HG03342 (cell line): ENCODE measurements around the gene GRM4.
"Not testable (repeated sequence)": the region's sequence is repeated elsewhere in the genome, so short reads cannot be mapped to it uniquely, and the experiment has no call there.

Experiments
- ATAC-seq: cut with Tn5 transposase; IDR thresholded peaks from one replicate; pipeline ENCODE4 v1.9.1; 2021; ENCODE audit warnings: mild to moderate bottlenecking, moderate library complexity; ENCODE audit not compliant: unreplicated experiment

GRM4 gene

DNA sequence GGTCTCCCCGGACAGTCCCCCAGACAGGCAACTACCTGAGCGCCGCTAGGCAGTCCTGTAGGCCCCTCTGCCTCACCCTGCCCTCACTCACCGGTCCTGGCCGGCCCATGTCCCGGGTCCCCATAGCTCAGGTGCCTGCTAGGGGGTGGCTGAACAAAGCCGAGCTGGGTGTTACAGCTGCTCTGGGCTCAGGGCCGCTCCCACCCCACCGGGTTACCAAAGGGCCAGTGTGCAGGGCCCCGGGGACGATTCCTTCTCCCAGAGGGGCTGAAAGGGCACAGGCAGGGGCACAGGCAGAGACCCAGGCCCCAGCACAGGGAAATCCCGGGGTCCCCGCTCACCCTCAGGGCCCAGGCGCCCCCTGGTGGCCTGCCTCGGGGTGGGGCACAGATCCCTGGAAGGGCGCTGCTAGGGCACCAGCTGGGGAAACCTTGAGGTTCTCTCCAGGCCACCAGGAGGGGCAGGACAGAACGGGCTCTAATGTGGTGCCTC lies 118.4 kb downstream of the GRM4 start:
- ATAC-seq = no peak

DNA sequence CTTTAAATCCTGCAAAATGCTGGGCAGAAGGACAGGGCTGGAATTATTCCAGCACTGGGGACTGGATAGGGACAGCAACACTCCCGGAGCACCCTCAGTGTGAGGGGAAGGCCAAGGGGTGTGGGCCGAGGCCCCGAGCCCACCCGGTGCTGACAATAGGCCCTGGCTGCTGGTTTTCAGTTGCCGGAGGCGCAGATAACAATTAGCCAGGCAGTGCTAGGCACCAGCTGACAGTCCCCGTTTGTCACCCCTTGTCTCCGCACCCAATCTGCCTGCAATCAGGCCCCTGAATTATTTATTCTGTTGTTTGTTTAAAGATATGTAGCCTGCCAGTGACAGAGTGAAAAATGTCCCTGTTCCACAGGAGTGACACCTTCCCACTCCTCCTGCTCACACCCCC lies 120.0 kb downstream of the GRM4 start:
- no peak for ATAC-seq

DNA sequence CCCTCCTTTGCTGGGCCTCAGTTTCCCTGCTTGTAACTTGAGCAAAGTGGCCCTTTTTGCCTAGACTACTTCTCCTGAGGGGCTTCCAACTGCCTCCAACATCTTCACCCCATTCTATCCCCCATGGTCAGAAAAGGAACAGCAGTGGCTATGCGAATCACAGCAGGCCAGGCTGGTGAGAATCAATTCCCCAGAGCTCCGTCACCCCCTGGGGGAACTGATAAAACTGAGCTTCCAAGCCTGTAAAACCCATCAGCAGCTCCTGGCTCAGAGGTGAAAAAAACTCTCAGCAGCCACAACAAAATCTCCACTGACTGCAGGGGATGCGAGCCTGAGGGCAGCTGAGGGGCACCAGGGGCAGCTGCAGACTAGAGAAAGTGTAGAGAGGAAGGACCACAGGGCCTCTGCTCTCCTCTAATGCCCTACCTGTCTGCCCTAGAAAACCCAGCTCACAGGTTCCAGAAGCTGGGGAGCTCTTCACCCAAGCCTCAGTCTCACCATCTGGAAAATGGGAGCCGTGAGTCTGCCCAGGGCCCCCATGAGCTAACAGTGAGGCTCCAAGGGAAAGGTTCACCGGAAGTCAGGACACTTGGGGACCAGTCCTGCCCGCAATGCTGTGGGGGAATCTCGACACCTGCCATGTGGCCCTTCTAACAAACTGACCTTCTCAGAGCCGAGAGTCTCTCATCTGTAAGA lies 120.6 kb downstream of the GRM4 start:
- no peak for ATAC-seq

DNA sequence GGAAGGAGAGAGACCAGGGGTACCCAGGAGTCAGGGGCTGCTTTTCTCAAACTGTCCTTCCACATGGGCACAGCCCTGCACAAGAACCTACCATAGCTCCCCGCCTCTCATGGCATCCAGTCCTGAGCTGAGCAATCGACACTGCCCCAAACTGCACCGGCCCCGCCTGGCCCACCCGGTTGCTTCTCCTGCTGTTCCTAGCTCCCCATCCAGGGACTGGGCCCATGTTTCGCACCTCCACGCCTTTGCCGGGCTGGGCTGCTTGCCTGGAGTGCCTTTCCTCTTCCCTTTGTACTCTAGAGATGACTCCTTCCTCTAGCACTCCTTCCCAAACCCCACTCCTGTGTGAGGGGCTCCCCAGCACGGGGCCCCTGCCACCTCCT lies 123.0 kb downstream of the GRM4 start:
- no peak for ATAC-seq

DNA sequence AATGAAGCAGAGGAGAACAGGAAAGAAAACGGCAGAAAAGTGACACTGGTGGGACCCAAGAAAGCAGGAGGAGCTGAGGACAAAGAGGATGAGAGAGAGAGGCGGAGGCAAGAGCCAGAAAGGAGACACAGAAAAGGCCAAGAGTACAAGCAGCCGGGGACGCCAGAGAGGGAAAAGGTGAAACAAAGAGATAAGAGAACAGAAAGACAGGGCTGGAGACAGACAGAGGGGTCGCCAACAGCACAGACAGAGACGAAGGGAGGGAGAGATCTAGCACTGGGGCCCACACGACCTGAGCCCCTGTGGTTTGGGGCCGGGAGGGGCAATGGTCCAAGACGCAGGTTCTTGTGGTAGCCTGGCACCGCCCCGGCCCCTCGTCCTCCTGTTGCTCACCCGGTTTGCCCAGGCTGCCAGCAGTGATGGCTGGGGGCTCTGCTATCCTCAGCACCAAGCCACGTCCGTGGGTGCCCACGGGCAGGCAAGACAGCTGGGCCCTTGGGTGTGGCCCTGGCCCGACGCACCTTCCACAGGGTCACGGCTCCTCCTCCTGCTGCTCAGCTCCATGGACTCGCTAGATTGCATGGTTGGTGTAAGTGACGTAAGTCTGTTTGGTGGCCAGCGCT lies 123.5 kb downstream of the GRM4 start:
- ATAC-seq = no peak

DNA sequence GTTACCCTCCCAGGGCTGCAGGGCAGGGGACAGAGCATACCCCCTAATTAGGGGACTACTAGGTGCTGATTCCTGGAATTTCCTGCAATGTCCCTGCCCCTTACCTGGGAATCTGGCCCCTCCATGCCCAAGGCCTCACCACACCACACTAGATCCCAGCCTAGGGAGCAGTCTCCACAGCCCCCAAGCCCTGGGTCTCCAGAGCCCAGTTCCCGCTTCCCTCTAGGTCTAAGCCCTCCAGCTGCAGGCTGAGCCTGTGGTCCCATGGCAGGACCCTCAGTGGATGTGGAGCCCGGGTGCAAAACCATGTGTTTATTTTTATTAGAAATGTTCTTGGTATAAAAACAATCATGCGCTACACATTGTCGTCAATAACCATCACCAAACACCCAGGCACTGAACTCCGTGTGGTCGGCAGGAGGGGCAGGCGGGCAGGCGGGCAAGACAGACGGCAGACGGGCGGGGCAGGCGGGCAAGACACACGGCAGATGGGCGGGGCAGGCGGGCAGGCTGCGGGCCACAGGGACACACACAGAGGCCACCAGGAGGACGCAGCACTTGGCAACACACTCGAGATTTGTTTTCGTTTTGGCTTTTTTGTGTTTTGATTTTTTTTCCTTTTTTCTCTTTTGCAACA lies 124.2 kb downstream of the GRM4 start:
- no peak for ATAC-seq

DNA sequence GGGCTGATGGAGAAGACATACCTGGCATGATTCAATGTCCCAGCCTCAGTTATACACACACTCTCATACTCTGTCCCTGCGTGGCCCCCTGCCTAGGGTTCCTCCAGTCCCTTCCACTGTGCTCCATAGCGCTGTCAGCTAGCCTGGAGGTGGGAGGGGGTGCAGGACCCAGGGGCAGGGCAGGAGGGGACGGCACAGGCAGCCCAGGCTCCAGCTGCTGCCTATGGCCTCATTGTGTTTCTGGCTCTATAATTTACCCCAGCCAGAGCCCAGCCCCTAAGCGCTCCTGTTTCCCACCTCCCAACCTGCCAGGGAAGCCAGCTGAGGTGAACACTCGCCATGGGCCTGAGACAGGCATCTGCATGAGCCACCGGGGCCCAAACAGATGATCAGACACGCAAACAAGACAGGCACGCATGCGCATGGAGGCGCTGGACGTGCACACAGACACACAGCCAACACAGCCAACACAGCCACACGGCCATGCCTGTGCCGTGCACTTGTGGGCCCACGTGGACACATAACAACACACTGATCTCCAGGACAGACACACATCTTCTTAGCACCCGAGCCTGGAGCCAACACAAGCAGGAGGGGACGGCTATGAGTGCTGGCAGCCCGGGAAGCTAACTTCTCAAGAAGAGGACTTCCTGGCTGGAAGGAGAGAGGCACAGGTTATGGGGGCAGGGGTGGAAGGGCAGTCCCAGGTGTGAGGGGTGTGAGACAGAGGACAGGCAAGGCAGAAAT lies 124.9 kb downstream of the GRM4 start:
- no peak for ATAC-seq

DNA sequence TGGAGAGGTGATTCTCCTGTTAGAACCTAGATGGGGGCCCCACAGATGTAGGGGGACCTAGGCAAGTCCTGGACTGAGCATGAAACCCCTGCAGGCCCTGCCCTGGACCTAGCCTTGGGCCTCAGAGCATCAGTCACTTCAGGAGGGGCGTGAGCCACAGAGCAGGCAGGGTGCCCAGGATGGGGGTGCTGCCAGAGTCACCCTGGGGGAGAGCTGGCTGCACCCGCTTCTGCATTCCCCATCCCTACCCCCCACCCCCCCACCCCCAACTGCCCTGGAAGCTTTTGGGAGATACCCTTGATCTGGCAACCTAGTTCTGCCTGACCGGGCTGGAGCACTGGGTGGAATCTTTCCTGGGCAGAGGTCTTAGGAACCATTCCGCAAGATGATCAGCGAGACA lies 125.6 kb downstream of the GRM4 start:
- ATAC-seq = no peak

DNA sequence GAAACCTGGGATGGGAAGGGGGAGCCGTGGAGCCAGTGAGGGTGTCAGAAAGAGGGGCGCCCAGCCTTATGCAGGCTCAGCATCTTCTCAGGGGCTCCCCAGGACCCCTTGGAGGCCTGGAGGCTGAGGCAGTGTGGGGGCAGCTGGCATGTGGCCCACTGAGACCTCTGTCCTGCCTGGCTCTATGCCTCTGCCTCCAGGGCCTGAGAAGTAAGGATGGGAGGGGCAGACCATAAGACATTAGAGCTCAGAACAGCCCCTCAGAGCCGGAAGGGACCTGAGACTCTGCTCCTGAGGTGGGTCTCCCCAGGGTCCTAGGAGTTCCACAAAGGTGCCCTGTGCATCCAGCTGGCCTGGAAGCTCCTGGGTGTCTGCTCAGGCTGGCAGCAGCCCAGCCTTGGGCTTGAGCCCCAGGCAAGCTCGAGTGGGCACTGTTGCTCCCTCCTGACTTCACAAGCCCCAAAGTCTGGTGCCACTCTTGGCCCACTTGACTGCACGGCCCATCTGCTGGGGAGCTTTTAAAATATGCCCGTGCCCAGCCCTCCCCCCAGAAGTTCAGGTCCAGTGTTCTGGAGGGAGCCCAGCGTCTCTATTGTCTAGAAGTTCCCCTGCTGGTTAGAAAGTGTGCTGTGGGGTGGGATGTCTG lies 126.8 kb downstream of the GRM4 start:
- ATAC-seq = no peak

DNA sequence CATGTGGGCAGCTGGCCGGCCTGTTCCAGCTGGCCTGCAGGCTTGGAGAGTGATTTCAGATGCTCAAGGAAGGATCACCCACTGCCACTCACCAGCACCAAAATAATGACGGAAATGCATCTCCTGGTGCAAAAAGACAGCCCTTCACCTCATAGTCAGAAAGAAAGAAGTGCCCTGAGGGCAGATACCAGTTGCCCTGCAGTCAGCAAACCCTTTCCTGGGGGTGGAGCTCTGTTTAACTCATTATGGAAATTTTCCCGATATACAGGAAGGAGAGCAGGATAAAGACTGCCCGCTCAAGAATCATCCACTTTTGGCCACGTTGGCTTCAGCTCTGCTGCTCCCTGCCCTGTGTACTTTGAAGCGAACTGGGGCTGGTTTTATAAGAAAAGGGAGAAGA lies 127.9 kb downstream of the GRM4 start:
- ATAC-seq = no peak

DNA sequence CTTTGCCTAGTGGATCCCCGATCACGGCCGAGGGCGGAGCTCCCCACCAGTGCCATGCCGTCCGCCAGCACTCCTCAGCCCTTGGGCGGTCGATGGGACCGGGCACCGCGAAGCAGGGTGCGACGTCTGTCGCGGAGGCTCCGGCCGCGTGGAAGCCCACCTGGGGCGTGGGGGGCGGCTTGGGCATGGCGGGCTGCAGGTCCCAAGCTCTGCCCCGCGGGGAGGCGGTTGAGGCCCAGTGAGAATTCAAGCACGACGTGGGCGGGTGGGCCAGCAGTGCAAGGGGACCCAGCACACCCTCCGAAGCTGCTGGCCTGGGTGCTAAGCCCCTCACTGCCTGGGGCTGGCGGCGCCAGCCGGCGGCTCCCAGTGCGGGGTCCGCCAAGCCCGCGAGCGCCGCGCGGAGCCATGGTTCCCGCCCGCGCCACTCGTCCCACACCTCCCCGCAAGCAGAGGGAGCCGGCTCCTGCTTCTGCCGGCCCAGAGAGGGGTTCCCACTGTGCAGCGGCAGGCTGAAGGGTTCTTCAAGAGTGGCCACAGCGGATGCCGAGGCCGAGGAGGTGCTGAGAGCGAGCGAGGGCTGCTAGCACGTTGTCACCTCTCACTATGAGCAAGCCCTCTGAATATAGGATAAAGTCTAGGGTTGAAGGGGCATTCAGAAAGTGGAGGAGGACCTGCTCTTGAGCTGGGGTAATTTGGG lies 128.6 kb downstream of the GRM4 start:
- ATAC-seq = no peak

DNA sequence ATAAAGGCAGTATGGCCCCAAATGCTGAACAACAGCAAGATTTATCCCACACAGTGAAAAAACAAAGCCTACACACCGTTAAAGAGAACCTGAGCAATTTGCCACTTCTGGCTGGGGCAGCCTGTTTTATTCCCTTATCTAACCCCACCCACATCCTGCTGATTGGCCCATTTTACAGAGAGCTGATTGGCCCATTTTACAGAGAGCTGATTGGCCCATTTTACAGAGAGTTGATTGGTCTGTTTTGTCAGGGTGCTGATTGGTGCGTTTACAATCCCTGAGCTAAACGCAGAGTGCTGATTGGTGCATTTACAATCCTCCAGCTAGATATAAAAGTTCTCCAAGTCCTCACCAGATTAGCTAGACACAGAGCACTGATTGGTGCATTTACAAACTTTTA lies 129.3 kb downstream of the GRM4 start:
- ATAC-seq = not testable (repeated sequence)

DNA sequence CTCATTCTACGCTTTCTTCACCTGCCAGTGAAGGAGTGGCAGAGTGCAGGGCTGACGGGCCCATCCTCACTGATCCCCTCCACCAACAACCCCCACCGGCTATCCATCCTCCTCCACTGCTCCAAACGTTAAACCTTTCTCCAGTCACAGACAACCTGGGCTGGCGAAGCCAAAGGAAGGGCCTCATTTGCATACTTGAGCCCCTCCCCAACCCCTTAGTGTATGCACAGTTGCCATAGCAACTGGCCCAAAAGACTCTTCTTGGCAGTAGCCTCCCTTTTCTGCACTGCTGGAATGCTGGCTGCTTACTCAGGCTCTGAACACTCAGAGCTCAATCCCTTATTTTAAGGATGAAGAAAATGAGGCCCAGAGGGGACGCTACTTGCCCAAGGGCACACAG lies 130.3 kb downstream of the GRM4 start:
- ATAC-seq = no peak

DNA sequence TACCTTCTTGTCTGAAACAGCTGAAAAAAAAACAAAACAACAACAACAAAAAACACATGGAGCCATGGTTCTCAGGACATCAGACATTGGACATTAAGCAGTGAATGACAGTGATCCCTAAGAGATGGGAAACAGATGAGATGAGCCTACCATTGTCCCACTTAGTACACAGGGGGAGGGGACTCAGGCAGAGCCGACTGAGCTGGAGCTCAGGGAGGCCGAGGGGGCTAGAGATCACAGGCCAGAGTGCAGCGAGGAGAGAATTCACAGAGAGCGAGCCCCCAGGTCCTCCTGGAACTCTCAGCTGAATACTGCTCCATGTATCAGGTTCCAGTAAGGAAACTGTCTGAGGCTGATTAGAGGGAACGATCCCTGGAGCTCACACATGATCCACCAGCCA lies 134.6 kb downstream of the GRM4 start:
- no peak for ATAC-seq

DNA sequence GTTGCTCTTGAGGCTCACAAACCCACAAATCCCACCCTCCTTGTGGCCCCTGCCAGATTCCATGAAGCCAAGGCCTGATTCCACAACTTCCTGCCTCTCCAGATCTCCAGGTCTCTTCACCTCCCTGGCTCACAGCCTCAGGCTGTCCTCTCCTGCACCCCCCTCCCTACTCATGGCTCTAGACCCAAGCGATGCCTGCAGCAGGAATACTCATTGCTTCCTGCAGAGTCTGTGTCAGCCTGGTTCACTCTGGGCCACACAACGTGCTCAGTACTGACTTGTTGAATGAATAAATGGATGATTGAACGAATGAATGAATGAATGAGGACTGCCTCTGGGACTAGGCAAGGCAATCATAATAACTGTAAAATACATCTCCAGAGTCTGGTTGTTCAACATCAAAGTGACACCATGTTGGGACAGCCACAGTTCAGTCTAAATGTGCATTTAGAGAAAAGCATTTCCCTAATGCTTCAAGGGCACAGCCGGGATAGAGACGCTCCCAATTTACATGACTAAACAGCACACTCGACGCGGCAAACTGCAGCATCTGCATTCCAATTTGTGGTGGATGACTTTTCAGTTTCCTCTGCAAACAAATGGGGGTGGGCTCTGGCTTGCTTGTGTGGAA lies 139.9 kb downstream of the GRM4 start:
- no peak for ATAC-seq

DNA sequence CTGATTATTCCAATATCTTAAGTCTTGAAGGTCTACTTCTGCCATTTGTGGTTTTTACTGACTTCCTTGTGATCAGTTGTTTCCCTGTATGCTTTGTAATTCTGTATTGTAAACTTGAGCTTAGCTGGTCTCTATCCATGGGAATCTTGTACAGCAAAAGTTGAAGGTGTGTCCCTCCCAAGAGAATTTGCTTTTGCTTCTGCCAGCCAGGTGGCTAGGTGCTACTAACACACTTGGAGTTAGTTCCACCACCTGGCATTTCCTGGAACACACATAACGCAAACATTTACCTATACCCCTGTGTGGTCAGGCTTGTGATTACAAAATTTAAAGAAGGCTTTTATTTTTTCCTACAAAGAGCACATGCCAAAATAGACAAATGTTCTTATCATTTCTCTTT lies 141.2 kb downstream of the GRM4 start:
- no peak for ATAC-seq

DNA sequence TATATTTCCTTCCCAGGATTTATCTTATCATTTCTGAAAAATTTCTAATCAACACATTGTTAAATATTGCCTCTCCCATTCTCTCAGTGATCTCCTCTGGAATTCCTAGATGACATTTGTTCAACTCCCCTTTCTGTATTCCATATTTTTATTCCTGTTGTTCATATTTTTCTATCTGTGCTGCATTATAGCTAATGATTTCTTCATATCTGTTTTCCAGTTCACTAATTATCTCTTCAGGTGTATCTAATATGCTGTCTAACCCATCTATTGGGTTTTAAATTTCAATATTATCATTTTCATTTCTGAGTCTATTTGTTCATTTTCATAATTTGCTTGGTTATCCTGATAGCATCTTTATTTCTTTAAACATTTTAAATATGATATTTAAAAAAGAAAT lies 141.9 kb downstream of the GRM4 start:
- ATAC-seq = no peak

DNA sequence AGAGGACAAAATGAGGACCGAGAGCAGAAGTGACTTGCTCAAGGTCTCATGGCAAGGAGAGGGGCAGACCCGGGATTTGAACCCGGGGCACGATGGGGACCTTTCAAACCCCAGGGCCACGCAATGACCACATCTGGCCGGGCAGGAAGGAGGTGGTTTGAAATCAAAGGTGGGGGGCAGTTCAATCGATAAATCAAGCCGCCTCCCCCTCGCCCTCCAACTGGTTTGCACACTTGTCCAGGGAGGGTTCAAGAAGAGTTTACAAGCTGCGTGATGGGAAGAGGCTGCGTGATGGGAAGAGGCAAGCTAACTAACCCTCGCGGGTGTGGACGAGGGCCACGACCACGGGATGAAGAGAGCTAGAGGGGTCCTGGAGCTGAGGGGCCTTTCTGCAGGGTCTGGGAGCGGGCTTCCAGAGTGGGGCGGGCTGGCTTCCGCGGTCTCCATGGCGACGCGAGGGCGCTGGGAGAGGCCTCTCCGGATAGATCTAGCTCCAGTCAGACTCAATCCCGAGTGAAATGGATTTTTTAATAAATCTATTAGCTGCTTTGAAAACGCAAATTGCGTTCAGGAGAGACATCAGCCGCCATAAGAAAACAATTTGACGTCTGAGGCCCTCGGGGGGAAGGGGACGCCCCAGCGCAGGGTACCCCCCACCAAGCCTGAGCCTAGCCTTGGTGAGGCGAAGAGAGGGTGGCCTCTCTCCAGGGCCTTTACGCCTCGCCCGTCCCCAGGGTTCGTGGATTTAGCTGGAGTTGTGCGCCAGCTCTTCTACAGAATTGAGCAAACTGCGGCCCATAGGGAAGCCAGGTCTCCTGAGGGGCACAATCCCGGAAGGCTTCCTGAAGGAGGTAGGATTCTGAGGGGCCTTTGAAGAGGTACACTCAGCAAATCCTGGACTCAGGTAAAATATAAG lies 143.9 kb downstream of the GRM4 start:
- no peak for ATAC-seq

DNA sequence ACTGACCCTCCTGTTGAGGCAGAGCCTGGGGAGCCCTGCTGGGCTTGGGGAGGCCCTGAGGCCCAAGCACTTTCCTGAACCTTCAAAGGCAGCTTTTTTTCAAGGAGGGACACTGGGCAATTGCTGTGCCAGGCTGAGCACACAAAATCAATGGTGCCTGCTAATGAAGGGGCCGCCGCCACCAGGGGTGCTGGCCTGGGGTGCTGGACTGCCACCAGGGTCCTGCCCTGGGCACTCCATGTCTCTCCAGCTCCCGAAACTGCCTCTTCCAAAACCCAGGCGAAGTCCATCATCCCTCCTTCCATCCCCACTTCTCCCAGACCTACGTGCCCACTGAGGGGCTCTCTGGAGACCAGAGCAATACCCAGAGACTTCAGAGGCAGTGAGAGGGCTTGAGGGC lies 145.6 kb downstream of the GRM4 start:
- no peak for ATAC-seq
